ENCODE data around the gene MBLAC2.

MBLAC2 gene

DNA sequence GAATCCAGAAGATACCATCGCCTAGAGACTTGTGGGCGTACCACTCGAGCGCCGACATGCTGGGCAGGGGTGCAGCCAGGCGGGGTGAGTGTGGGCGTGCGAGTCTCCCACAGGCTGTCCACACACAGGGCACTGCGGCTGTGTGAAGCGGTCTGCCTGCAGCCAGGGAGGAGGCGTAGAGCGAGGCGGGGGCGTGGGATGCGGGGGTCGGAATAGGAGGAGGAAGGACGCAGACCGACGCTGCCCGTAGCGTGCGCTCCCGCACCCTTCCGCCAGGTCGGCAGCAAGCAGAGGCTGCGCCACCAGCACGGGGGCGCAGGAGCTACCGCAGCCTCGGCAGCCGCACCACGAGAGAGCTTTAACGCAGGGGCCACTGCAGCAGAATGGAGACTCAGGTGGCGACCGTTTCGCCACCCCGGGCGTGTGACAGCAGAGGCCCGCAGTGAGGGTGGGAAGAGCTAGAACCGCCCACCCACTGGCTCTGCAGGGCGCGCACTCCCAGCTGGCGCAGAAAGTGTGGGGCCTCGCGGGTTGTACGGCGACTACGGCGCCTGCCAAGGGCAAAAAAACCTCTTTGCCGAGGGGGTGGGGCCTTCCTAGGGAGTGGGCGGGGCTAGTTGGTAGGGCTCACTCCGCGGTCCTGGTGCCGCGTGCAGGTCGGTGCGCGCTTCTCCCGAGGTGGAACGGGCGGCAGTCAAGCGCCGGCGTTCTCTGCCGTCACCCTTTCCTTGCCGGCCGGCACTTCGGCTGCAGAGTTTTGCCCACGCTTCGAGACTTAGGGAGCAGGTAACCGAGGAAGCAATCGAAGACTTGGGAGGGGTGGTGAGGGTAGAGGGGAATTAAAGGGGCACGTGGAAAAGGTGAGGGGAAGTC lies at the start of gene MBLAC2, which contains the start of gene POLR3G:
MBLAC2 (minus strand) TSS at position 537 of the 873 bp plus-strand sequence; CDS start at position 58, 479 bp downstream.
POLR3G (plus strand) TSS at position 630 of the 873 bp plus-strand sequence. CDS start 10,704 bp downstream, outside the sequence.
- DNase-seq, result peak; percentile 95

DNA sequence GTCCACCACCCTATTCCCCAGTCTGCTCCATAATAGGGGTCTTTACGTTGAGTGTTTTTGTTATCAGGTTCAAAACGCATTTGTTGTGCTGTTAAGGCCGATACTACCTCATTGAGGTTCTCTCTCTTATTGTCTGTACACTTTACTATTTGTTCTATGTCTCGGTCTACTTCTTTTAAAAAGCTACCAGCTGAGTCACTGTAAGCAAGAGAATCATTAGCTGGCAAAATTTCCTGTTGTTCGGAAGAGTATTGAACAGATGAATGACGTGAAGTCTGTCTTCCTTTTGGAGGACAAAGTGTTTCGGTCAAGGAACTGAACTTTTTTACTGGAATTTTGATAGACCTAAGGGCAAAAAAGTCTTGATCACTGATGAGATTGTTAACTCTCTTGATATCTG lies 44.5 kb upstream of the MBLAC2 start:
- no peak for DNase-seq

DNA sequence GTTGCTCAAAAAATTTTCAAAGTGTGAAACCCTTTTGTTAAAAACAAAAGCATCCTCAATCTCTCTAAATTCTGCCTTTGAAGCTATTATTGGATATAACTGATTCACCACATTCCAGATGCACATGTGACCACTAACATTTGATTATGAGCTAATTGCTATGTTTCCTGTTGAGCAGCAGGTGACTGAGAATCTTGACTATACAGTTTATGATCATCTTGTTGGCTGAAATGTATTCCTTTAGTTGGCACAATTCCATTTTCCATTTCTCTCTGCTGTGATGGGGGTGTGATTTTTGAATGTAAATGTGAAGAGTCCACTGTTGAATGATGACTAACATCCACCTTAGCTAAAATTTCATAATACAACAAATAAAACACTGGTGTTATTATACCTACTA lies 44.1 kb upstream of the MBLAC2 start:
- DNase-seq, result no peak

DNA sequence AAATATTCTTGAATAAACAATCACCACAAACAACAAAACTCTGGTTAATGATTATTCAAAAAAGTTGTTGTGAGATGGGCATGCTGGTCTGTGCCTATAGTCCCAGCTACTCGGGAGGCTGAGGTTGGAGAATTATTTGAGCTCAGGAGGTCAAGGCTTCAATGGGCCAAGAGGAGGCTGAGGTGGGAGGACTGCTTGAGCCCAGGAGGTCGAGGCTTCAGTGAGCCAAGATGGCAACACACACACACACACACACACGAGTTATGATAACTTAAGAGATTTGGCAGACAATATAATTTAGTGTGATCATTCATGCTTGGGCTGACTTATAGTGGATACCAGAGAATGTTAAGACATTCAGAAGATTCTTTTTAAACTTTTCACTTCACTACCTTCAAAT lies 39.9 kb upstream of the MBLAC2 start:
- DNase-seq, result no peak

DNA sequence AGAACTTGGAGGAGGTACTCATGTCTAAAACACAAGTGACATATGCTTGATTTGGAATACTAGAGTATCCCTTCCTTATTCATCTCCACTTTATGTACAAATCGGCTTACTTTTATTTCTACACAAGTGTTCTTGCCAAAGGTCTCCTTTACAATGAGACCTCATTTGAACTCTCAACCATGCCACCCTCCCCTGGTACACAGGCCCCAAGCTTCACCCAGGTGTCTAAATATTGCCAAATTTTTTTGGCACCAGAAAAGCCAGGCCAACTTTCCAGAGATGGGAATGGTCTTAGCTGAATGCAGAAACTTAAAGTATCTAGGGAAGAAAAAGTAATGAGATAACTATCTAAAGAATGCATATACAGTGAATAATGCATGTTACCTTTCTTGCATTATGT lies 35.9 kb upstream of the MBLAC2 start:
- DNase-seq, result no peak

DNA sequence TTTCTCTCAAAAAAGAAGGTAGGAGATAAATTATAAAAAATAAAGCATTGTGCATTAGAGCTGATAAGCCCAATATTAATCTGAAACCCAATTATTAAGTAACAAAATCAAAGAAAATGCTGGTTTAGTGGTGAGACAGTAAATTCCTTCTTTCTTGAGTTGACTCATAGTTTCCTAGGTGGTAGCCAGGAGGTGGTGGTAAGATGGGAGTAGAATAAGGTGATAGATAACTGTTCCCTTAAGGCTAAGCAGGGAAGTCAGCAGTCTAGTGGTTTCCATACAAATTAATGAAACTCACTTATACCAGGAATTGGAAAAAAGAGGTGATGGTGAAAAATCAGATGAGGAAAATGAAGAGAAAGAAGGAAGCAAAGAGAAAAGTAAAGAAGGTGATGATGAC lies 31.6 kb upstream of the MBLAC2 start:
- no peak for DNase-seq

DNA sequence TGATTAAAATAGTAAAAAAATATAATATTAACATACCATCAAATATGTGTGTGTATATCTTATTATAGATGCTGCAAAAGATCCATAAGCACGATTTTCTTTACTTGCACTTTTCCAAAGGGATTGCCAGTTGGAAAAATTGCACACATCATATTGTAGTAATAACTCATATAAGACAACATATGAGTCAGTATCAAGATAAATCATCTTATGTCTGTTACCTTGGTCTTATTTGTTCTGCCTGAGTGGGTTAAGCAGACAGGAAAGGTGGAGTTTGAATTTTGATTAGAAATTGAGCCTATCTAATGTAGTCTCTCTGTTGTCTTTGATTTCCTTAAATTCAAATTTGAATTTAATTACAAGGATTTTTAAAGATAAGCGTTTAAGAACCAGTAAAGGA lies 30.2 kb upstream of the MBLAC2 start:
- no peak for DNase-seq

DNA sequence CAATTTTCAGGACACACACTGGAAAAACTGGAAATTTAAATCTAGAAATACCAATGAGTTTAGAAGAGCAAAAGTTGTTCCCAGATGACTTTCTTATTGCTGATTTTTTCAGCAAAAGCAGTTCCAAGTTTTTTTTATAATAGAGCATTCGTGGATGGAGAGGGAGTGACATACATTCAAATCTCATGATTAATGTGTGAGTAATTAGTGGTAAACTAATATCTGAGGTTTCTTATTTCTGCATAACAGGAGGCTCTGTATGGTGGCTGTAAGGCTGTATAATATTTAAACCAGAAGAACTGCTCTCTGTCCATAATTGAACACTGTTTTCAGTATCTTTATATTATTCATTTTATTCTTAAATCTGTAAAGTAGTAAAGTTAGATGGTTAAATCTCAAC lies 29.0 kb upstream of the MBLAC2 start:
- DNase-seq, result no peak

DNA sequence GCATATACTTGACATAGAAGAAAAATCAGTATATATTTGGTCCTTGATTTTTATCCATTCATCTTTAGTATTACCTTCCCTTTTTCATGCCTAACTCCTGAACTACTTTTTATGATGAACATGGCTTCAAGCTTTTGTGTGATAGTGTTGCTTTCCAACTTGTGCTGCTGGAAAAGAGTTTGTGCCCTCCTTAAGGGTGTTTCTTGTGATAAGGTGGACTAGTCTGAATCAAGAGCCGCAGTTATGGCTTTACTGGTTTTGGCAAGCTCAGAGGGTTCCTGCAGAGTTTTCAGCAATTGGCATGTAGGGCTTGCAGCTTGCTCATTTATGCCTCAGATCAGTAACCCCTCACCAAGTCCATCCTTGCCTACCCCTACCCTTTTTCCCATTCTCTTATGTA lies 20.6 kb upstream of the MBLAC2 start:
- DNase-seq, result no peak

DNA sequence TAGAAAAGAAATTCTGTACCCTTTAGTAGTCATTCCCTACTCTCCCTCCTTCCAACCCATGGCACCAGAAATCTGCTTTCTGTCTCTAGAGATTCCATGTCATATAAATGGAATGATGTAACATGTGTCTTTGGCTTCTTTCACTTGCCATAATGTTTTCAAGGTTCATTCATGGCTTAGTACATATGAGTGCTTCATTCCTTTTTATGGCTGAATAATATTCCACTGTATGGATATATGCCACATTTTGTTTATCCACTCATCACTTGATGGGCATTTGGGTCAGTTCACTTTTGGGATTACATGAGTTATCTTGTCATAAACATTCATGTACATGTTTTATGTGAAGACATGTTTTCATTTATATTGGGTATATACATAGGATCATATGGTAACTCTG lies 19.5 kb upstream of the MBLAC2 start:
- no peak for DNase-seq

DNA sequence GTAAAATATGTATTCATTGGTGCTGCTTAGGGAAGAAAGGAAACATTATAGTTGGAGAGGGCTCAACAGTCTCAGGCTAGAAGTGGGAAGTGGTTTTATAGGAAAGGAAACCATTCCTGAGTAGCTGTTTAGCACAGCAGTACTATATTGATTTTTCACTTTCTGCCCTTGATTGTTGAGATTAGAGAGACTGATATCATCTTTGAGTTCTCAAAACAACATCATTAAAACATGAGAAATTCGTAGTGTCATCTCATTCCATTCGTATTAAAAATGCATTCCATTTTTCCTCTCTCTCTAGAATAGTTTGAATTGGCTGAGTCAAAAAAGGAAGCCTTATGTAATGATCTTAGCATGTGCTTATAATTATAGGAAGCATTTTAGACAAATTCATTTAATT lies 14.2 kb upstream of the MBLAC2 start:
- DNase-seq, result no peak

DNA sequence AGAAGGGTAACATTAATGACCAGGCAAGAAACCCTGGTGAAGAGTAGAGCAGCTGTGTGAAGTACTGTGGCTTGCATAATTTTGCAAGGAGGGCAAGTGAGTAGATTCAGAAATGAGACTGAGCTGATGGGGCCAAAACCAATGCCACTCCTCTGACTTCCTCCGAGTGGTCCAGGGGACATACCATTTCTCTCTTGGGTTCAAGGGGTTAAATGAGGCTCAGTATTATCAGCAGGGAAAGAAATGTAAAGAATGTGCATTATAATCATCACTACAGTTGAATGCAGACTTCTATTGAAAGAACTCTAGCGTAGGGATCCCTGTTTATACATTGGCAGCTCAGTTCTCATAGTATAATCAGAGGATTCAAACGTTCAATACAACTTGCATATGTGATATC lies 10.0 kb upstream of the MBLAC2 start:
- DNase-seq, result no peak

DNA sequence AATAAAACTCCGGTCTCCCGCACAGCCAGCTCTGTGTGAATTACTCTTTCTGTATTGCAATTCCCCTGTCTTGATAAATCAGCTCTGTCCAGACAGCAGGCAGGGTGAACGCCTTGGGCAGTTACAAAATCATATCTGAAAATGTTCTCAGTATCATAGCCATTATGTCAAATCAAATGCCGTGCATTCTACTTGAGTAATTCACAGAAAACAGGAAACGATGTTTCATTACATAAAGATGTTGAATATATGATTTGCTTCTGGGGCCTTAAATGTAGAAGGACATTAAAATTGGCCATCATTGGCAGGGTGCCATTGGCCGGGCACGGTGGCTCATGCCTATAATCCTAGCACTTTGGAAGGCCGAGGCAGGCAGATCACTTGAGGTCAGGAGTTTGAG lies 8.6 kb upstream of the MBLAC2 start:
- no peak for DNase-seq

DNA sequence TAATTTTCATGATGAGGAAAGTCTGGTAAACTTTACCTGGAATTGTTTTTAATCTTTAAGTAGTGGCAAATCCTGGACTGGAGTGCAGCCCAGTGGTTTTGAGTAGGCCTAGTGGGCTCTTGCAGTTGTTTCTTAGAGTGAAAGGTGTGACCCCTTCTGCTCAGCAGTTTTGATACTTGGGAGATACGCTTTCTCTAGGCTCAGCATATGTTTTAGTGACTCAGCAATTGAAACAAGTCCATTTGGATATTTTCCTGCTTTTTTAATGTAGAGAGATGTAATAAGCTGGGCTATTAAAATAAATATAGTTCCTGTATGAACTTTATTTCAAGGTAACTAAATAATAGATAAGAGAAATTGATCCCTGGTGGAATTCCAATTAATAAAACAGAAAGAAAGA lies 6.1 kb upstream of the MBLAC2 start:
- DNase-seq, result no peak

DNA sequence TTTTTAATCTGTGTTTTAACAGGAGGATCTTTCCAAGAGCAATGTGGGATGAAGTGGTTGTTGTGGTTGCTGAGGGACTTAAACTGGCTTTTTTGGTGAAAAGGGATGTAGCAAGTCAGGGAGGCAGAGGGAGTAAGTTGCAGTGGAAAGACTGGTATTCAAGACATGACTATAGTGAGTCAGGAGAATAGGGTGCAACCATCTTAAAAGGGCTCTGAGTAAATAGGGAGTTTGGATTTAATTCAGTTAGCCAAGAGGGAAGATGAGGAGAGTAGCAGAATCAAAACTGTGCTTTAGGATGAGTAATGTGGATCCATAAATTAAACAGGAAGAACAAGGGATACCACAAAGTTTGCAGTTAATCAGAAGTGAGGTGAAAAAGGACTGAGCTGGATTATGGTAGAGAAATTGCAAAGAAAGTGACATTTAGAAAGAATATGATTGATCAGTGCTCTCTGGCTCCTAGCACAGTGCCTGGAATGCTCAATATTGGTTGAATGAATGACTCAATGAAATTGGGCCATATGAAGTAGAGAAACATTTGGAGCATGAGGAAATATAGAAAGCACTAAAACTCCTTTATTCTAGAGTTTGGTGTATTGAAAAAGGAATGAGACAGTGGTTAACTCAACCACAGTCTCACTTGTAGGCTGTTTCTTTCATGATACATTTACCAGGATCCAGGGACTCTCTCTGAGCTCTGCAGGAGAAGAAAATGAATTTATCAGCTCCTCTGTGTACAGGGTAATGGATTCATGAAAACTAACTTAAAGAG lies 5.2 kb upstream of the MBLAC2 start:
- no peak for DNase-seq

DNA sequence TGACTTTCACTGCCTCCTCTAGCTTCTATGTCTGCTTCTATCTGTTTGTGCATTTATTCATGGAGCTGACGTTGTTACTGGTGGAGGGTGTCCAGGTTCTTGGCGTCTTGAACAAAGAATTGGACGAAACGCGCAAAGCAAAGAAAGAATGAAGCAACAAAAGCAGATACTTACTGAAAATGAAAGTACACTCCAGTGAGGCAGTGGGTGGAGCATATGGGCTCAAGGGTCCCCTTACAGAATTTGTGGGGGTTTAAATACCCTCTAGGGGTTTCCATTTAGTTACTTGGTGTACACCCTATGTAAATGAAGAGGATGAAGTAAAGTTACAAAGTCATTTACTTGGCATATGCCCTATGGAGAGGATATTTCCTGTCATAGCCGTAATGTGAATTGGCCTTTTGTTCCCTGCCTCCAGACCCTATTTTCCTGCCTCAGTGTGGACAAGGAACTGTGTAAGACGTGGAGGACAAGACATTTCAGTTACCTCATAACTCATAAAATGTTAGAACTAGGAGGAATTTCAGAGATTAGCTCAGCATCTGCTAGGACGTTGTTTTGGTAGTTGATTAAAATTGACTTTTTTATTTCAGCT lies 3.1 kb upstream of the MBLAC2 start:
- no peak for DNase-seq

DNA sequence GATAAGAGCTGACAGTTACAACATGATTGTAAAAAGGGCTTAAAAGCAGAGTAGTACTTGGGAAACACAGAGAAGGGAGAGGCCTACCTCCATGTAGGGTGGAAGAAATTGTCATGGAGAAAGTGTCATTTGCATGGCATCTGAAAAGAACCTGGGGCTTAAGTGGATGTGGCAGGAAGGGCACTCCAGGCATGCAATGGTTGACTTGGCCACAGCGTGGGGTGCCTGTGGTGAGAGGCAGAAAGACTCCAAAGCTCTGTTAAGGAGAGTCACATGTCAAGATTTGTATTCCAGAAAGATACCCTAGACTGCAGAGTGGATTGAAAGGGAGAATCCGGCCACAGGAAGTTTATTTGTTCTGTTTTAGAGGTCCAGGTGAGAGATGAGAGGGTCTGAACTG lies 2.5 kb upstream of the MBLAC2 start:
- no peak for DNase-seq

DNA sequence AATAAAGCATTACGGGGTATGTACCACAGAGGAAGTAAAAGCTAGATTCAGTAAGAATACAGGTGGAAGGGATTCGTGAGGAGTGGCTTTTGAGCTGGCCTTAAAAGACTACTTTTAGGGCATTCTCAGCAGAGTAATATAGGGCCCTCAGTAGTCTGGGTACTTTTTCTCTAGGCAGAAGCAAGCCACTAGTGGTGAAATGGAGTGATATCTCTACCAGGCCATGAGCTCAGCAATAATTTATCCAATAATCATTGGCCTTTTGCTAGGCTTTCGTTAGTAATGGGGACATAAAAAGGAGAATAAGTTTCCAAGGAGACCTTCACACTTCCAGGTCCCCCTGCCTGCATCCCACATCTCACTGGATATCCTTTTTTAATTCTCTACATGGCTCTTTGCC lies 1.8 kb upstream of the MBLAC2 start:
- DNase-seq, result no peak

DNA sequence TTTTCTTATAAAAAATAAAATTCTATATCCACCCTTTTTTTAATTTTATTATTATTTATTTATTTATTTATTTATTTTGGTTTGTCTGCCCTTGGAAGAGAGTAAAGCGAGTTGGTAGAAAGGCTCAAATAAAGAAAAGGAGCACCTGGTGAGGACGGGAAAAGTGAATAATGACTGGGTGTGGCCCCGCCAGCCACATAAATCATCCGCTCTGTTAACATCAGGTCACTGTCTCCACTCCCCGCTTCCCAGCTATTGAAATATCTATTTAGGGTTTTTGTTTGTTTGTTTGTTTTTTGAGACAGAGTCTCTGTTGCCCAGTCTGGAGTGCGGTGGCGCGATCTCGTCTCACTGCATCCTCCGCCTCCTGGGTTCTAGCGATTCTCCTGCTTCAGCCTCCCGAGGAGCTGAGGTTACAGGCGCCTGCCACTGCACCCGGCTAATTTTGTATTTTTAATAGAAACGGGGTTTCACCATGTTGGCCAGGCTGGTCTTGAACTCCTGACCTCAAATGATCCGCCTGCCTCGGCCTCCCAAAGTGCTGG lies 937 bp upstream of the MBLAC2 start:
- no peak for DNase-seq

DNA sequence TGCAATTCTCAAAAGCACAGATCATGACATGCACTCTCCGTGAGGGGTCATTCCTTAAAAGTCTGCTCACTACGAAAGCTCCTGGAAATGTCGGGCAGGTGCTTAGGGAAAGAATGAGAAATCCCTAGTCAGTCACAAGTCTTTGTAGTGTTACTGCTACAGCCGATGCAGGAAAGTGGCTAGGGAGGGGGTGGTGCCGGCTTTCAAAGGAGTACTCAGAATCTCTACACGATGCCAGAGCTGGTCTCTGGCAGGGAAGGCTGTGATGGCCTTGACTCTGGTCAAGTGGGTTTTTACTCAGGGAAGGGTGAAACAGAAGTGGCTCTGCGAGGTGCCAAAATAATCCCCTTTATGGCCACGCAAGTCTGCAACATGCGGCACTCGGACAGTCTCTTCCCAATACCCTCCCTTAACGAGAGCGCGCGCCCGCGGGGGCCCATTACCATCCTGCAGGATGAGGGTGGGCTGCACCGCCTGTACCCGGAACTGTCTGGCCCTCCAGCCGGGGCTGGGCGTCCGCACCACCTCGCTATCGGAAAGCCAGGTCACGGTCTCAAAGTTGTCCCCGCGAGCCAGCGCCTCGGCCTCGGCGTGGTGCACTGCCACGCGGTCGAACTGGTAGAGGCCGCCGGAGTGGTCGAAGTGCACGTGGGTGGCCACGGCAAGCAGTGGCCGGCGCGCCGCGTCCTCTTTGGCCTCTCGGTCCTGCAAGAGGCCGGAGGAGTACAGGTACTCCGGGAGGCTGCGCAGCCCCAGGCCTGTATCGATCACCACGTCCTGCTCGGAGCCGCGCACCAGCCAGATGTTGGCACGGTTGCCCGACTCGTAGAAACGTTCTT lies 956 bp downstream of the MBLAC2 start:
- DNase-seq, result peak; percentile 19

DNA sequence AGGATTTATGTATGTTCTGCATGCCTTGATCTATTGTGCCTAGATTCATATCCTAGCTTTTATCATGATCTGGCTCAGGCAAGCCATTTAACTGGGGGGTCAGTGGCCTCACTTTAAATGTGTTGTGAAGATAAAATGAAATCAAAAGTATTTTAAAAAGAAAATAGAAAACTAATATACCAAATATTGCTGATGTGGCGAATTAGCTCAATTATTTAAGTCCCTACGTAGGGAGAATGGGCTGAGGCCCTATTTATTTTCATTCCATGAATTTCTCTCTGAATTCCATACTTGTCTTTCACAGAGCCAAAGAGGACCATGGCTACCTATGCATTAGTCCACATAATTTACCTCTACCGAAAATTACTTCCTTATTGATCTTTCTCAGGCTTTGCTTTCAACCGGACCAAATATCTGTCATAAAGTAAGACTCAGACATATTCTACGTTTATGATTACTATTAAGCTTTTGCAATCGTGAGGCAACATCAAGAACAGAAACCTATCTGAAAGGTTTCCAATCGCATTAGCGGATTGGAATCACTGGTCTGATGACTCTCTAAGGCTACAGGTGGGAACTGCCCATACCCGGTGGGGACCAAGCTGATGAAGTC lies 1.7 kb downstream of the MBLAC2 start:
- DNase-seq, result no peak

DNA sequence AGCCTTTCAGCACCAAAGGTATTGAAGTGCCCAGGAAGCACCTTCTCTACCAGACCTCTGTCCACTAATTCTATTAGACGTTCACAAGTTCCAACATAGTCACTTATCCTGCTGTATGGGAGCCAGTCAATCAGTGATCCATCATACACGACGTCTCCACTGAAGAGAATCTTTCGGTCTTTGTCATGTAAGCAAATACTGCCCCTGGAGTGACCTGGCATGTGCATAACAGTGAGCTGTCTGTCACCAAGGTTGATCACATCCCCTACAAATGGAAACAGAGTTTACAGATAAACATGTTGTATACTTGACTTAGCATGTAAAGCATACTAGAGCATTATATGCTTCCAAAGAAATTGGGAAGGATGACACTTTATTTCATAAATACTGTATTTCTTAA lies 13.3 kb downstream of the MBLAC2 start:
- no peak for DNase-seq
